HCT116 (cell line): ENCODE data around the gene MTPN.

ENCODE experiments used
- CEBPB ChIP-seq: IDR thresholded peaks from 2 replicates; pipeline ENCODE4 v1.6.1; 2012; ENCODE audit warnings: low read depth
- CTCF ChIP-seq, 3 experiments: fragments of 200-600 bp in 1 of 3; sonication (generic) in 1 of 3; IDR thresholded peaks in 2 of 3; conservative IDR thresholded peaks in 1 of 3; 2 replicates each; pipeline ENCODE4 v1.5.1; 2012 to 2017; ENCODE audit warnings: low read depth in 2 of 3, low read length in 2 of 3, antibody characterized with exemption in 1 of 3, borderline replicate concordance in 1 of 3, control low read depth in 1 of 3, mild to moderate bottlenecking in 1 of 3, mixed read lengths in 1 of 3, mixed run types in 1 of 3, moderate library complexity in 1 of 3; ENCODE audit not compliant: insufficient read depth in 1 of 3
- EZH2 ChIP-seq: fragments of 200-600 bp; sonication (generic); IDR thresholded peaks from 2 replicates; pipeline ENCODE4 v1.6.1; 2017; ENCODE audit warnings: antibody characterized with exemption, mixed run types
- EZH2phosphoT487 ChIP-seq: fragments of 200-600 bp; IDR thresholded peaks from 2 replicates; pipeline ENCODE4 v1.6.1; 2018; ENCODE audit warnings: antibody characterized with exemption, borderline replicate concordance
- POLR2A ChIP-seq: IDR thresholded peaks from 2 replicates; pipeline ENCODE4 v1.7.0; 2011; ENCODE audit warnings: borderline replicate concordance; ENCODE audit not compliant: insufficient read depth, insufficient read length; ENCODE audit errors: extremely low read depth
- POLR2AphosphoS5 ChIP-seq: IDR thresholded peaks from 2 replicates; pipeline ENCODE4 v1.6.1; 2011; ENCODE audit warnings: mild to moderate bottlenecking, low read depth, low read length, moderate library complexity
- RAD21 ChIP-seq: IDR thresholded peaks from 2 replicates; pipeline ENCODE4 v1.6.1; 2012; ENCODE audit warnings: low read depth, mild to moderate bottlenecking
- ZBTB33 ChIP-seq: IDR thresholded peaks from 2 replicates; pipeline ENCODE4 v1.6.1; 2011; ENCODE audit warnings: mild to moderate bottlenecking, low read length, moderate library complexity; ENCODE audit not compliant: insufficient replicate concordance; ENCODE audit errors: extremely low read depth
- ZFX ChIP-seq: fragments of 450-650 bp; IDR thresholded peaks from 2 replicates; pipeline ENCODE4 v1.6.1; 2017
- ZNF274 ChIP-seq: fragments of 200-500 bp; sonication (Bioruptor generic); IDR thresholded peaks from 2 replicates; pipeline ENCODE4 v1.6.1; 2014; ENCODE audit warnings: mild to moderate bottlenecking, low read depth, low read length, inconsistent platforms
- TF ChIP-seq, protein P1 (sequence below): IDR thresholded peaks from 2 replicates; pipeline ENCODE4 v1.6.1; 2012
- TF ChIP-seq, protein P2 (sequence below): IDR thresholded peaks from 2 replicates; pipeline ENCODE4 v1.6.1; 2012; ENCODE audit warnings: low read depth

- TF ChIP-seq CTCF (IDR thresholded peaks at IDR 0.05 in 2 of 3, conservative IDR thresholded peaks at IDR 0.05 in 1 of 3; ENCODE audit: borderline replicate concordance in 1 of 3, insufficient read depth in 1 of 3, low read depth in 2 of 3, low read length in 2 of 3) (no peak), EZH2phosphoT487 (no peak), RAD21 (no peak), EZH2 (no peak), ZFX (no peak), ZNF274 (no peak), POLR2AphosphoS5 (no peak), POLR2A (no peak), CEBPB (no peak), ZBTB33 (no peak)
- TF ChIP-seq, protein P1, sequence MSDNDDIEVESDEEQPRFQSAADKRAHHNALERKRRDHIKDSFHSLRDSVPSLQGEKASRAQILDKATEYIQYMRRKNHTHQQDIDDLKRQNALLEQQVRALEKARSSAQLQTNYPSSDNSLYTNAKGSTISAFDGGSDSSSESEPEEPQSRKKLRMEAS, result no peak
- TF ChIP-seq, protein P2, sequence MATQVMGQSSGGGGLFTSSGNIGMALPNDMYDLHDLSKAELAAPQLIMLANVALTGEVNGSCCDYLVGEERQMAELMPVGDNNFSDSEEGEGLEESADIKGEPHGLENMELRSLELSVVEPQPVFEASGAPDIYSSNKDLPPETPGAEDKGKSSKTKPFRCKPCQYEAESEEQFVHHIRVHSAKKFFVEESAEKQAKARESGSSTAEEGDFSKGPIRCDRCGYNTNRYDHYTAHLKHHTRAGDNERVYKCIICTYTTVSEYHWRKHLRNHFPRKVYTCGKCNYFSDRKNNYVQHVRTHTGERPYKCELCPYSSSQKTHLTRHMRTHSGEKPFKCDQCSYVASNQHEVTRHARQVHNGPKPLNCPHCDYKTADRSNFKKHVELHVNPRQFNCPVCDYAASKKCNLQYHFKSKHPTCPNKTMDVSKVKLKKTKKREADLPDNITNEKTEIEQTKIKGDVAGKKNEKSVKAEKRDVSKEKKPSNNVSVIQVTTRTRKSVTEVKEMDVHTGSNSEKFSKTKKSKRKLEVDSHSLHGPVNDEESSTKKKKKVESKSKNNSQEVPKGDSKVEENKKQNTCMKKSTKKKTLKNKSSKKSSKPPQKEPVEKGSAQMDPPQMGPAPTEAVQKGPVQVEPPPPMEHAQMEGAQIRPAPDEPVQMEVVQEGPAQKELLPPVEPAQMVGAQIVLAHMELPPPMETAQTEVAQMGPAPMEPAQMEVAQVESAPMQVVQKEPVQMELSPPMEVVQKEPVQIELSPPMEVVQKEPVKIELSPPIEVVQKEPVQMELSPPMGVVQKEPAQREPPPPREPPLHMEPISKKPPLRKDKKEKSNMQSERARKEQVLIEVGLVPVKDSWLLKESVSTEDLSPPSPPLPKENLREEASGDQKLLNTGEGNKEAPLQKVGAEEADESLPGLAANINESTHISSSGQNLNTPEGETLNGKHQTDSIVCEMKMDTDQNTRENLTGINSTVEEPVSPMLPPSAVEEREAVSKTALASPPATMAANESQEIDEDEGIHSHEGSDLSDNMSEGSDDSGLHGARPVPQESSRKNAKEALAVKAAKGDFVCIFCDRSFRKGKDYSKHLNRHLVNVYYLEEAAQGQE, result no peak
Observed at GRCh38 chr7:135933509-135934188, 43.5 kb downstream of the MTPN start.
